Keratinocyte (primary cell): ENCODE data around the gene ABCG1.

Source experiments
- EZH2 ChIP-seq: IDR thresholded peaks from one replicate; pipeline ENCODE4 v1.6.1; 2012; ENCODE audit warnings: inconsistent platforms, mild to moderate bottlenecking, low read length, moderate library complexity
- TF ChIP-seq, protein P1 (sequence below), 3 experiments: IDR thresholded peaks in 1 of 3; conservative IDR thresholded peaks in 1 of 3; optimal IDR thresholded peaks in 1 of 3; 2 replicates in 2 of 3; 3 replicates in 1 of 3; pipeline versions ENCODE3 to v1.5.1; 2011; ENCODE audit warnings: low read length in 3 of 3, mild to moderate bottlenecking in 3 of 3, moderate library complexity in 2 of 3, control low read depth in 1 of 3, inconsistent platforms in 1 of 3; ENCODE audit not compliant: insufficient read depth in 2 of 3; ENCODE audit errors: extremely low read depth in 1 of 3

DNA sequence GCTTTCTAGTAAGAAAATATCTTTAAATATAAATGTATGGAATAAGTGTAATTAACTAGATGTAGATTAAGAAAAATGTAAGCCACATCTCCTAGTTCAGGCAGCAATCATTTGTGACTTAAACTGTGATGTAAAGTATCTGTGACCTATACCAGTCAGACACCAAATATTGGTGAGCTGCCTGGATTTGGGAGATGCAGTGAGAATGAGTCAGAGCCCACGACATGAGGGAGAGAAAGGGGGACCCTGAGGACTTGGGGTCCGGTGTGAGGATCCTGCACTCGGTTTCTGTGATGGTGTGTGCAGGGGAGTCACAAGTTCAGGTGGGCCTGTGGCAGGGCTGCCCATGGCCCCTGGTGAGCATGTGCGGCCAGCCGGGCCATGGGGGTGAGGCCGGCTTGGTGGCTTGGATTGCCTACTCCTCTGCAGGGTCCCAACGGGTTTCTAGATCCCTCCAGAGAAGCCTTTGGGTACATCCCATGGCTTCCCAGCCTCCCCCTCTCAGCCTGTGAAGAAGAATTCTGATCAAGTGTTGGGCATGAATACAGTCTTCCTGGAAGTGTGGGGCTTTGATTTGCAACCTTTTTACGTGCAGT lies 19.0 kb upstream of the ABCG1 start:
- TF ChIP-seq, protein P1, sequence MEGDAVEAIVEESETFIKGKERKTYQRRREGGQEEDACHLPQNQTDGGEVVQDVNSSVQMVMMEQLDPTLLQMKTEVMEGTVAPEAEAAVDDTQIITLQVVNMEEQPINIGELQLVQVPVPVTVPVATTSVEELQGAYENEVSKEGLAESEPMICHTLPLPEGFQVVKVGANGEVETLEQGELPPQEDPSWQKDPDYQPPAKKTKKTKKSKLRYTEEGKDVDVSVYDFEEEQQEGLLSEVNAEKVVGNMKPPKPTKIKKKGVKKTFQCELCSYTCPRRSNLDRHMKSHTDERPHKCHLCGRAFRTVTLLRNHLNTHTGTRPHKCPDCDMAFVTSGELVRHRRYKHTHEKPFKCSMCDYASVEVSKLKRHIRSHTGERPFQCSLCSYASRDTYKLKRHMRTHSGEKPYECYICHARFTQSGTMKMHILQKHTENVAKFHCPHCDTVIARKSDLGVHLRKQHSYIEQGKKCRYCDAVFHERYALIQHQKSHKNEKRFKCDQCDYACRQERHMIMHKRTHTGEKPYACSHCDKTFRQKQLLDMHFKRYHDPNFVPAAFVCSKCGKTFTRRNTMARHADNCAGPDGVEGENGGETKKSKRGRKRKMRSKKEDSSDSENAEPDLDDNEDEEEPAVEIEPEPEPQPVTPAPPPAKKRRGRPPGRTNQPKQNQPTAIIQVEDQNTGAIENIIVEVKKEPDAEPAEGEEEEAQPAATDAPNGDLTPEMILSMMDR (optimal IDR thresholded peaks at IDR 0.05 in 1 of 3, IDR thresholded peaks at IDR 0.05 in 1 of 3, conservative IDR thresholded peaks at IDR 0.05 in 1 of 3; ENCODE audit: extremely low read depth in 1 of 3, insufficient read depth in 2 of 3, low read length in 3 of 3) = no peak
- no peak for TF ChIP-seq EZH2
